SK-N-SH treated with all-trans-retinoic acid at 6 μM for 48 hours (cell line): ENCODE measurements around the gene MAST4.

Experiments used
- RARB ChIP-seq: fragments of 250-450 bp; sonication (Bioruptor Pico); IDR thresholded peaks from 2 replicates; pipeline ENCODE4 v1.8.0; 2021; ENCODE audit warnings: mild to moderate bottlenecking, moderate library complexity
- TOX ChIP-seq: fragments of 250-450 bp; sonication (Bioruptor Pico); IDR thresholded peaks from 2 replicates; pipeline ENCODE4 v1.8.0; 2021; ENCODE audit warnings: mild to moderate bottlenecking, moderate library complexity, borderline replicate concordance
- ZFP30 ChIP-seq: fragments of 450-650 bp; formaldehyde crosslinking; IDR thresholded peaks from 2 replicates; pipeline ENCODE4 v1.5.0; 2022; ENCODE audit warnings: mild to moderate bottlenecking, moderate library complexity

DNA sequence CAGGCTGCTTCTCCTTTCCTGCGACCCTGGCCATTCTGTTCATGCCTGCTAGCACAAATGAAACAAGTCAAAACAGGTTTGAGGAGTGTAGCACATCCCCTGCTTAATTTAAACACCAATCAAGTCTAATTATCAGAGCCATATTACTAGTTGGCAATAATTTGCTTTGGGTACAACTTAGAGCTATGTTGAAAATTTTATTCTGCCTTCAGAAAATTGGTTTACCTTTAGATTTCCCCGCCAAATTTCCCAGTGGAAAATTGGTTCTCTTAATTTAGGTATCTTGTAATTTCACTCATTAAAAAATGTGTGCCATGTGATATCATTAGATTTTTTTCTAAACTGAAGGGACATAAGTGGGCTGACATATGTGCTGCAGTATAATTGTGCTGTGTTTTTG, 265.8 kb downstream of the MAST4 start:
- TF ChIP-seq TOX (no peak), RARB (CRISPR knock-in tag) (no peak), ZFP30 (CRISPR knock-in tag) (no peak)
